Measurements from ENCODE around the gene SLC13A5.
"Not testable (repeated sequence)": the region's sequence is repeated elsewhere in the genome, so short reads cannot be mapped to it uniquely, and the experiment has no call there.

Gene SLC13A5

DNA sequence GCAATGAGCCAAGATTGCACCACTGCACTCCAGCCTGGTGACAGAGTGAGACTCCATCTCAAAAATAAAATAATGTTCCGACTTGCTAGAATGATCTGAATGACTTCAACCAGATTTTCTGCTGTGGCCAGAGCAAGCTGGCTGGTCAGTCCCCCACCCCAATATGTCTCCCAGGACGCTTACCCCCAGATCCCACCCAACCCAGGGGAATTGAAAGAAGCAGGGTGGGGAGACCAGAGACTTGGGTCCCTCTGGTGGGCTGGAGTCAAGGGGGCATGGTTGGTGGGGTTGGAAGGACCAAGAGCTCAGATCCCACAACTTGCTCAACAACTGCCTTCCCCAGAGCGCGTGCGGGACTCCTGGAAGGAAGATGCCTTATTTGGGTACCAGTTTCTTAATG, 54.8 kb downstream of the SLC13A5 start:
- not testable (repeated sequence) for DNase-seq

DNA sequence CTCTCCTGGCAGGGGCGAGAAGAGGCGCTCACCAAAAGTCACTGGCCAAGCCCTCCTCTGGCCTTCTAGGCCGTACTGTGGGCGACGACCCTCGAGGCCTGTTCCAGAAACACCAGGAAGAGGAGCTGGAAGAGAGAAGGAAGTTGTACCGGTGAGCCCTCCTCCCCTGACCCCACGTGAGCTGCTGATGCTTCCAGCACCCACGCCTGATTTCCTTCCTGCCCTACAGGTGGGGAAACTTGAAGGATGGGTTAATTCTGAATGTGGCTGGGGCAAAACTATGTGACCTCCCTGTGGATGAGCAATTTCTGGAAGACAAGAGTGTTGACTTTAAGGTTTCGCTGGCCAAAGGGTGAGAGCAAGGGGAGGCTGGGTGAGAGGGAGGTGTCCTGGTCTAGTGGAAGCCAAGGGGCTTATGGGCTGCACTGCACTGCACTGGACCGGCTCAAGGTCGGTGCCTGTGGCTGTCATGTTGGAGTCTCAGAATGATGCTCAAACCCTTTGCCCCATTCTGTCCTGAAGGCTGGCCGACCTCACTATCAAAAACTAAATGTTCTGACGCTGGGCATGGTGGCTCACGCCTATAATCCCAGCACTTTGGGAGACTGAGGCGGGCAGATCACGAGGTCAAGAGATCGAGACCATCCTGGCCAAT, 55.4 kb downstream of the SLC13A5 start:
- no peak for DNase-seq

DNA sequence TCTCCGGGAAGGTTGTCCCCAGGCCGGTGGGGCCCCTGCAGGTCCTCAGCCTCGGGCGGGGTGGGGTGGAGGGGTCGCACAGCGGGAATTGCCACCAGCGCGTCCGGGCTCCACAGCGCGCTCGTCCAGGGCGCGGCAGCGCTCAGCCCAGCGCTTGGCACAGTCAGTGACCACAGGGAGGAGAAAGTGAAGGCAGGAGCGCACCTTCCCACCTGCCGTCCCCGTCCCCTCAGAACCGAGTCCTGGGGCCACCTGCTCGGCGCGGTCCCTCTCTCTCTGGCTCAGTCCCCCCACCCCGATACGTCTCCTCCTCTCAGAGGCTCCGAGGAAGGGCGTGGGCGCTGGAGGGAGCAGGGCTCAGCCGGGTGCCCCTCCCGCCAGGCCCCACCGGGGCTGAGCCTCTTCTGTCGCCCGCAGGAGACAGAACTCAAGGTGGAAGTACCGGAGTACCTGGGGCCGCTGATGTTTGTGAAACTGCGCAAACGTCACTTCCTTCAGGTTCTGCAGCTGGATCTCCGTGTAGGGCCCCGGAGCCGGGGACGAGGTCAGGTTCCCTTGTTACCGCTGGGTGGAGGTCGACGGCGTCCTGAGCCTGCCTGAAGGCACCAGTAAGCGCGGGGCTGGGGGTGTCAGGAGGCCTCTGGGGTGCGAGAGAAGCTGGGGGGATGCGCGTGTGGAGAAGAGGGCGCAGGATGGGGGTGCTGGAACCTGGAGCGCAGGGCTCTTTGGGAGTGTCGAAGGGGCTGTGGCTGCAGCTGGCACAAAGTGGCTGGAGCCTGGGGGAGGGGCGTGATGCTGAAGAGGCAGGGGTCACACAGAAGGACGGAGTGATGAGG, 56.2 kb downstream of the SLC13A5 start:
- peak; percentile 67 for DNase-seq

DNA sequence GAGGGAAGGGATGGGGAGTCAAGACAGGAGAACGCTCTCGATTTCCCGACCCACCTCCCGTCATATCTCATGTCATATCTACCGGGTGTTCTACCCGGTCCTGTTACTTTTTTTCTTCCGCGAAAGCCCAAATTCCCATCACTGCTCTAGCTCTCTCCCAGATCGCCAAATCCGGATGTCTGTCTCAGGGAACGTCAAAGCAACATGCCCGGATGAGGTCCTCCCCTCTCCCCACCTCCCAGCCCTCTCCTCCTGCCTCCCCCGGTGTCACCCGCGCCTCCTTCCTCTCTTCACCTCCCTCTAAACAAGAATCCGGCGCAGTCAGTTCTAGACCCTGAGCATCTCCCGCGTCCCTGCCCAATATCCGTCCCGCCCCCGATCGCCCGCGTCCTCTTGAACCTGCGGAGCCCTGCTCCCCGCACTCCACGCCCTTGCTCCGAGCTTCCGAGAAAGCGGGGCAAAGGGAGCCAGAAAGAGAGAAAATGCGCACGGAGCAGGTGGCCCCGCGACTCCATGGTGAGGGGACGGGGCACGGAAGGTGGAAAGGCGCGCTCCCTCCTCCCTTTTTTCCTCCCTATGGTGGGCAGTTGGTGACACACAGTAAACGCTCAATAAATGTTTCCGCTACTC, 57.3 kb downstream of the SLC13A5 start:
- DNase-seq: not testable (repeated sequence)

DNA sequence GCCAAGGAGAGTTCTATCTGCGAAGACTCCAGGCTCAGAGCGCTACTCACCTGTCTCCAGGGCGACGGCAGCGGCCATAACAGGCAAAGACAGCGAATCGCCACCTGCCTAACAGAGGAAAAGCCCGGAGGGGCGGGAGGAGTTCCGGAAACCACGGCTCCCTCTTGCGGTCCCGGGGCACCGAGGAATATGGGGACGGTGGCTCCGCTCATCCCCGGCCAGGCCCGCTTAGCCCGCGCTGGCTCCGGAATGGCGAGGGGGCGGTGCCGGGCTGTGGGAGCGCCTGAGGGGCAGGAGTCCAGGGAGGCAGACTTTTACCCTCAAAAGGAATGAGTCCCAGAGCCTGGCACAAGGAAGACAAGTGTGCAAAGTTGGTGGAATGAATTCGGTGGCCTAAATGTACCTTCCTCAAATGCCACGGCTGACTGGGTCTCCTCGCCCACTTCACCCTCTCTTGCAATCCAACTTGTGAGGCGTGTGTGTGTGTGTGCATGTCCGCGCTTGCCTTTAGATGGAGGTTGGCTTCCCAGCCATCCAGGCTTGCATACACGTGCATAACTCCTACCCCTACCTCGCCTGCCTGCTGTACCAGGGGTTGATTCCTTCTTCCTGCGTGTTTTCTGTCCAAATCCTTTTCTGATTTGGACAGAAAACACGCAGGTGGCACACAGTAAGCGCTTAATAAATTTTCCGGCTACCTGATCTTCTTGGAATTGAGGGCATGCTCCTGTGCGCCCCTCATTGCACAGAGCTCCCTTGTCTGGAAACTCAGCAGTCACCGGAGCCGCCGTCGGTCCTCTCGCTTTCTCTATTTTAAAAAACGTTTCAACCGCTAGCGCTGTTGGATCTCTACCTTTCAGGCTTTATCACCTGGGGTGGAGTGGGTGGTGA, 58.1 kb downstream of the SLC13A5 start:
- no peak for DNase-seq

DNA sequence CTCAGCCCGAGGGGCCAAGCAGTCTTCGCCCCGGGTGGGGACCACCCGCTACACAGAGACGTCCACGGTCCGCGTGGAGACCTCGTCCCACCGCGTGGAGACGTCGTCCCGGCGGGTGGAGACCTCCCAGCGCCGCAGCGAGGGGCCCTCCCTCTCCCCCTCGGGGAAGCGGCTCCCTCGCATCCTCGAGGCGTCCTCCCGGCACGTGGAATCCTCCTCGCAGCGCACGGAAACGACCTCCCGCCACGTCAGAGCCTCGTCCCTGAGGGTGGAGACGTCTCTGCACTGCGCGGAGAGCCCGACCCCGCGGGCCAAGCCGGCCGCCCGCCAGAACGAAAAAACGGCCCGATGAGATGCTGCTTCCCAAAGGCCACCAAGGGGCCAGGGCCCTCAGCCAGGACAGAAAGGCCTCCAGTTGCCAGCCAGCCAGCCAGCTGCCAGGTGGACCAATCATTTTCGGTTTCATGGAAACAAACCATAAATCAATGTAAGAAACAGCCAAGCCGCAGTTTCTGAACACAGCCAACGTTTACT, 61.2 kb downstream of the SLC13A5 start:
- DNase-seq: peak; percentile 52

DNA sequence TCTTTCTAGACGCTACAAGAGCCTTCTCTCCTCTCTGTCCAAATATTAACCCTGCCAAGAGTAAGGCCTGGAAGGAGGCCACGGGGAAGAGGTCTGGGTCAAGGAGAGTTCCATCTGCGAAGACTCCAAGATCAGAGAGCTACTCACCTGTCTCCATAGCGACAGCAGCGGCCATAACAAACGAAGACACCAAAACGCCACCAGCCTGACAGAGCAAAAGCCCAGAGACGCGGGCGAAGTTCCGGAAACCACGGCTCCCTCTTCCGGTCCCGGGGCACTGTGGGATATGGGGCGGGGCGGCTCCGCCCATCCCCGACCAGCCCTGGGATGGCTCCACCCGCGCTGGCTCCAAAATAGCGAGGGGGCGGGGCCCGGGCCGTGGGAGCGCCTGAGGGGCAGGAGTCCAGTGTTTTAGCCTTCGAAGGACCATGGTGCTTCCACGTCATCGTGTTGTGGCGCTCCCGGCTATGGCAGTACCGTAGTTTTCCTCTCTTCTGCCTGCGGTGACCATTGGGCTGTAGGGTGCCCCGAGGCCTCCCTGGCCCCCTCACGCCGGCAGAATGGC, 61.7 kb downstream of the SLC13A5 start, which contains the start of the genes C17orf100 and MED31:
Gene C17orf100 (plus strand): TSS at position 409 of the 565 bp plus-strand sequence. CDS start 152 bp downstream, at position 561.
Gene MED31 (minus strand): TSS at position 252 of the 565 bp plus-strand sequence. CDS start 77 bp downstream, at position 175.
- DNase-seq: peak; percentile 97

DNA sequence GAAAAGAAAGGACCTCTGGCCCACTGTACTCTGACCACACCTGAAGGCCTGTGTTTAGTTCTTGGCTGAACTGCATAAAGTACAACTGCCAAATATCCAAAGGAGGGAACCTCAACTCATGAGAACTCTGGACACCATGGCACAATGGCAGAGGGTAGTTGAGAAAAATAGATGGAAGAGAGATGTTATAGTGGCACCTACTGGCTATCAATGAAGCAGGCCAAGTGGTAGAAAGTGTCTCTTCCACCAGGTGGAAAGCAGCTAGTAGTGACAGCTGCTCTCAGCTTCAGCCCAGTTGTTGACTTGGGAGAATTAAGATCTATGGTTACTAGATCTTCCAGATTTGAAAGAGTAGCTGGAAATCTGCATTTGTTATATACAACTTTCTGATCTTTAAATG, 65.0 kb downstream of the SLC13A5 start:
- peak; percentile 31 for DNase-seq

DNA sequence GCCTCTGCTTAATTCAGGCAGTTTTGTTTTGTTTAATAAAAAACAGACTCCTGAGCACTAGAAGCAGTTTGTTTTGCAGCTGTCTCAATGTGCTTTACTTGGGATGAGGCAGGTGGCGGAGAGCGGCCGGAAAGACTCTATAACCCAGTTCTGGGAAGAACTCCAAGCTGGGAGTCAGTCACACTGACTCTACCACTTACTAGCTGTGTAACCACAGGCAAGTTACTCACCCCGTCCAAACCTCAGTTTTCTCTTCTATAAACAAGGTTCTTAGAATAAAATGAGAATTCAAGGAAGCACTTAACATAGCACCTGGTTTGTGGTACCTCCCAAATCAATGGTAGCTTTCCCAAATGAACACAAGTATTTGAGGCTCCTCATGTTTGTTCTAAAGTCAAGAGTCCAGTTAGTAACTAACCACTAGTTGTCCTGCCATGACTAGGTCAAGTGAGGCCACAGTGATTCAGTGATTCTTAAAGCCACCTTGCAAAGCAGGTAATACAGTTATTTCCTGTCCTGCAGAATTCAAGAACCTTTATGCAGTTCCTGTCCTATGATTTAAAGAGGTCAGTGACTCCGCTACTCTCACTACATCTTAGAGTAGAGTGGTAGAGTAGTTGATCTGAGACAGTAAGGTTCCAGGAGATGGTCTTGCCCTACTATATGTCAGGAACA, 69.6 kb downstream of the SLC13A5 start:
- no peak for DNase-seq

DNA sequence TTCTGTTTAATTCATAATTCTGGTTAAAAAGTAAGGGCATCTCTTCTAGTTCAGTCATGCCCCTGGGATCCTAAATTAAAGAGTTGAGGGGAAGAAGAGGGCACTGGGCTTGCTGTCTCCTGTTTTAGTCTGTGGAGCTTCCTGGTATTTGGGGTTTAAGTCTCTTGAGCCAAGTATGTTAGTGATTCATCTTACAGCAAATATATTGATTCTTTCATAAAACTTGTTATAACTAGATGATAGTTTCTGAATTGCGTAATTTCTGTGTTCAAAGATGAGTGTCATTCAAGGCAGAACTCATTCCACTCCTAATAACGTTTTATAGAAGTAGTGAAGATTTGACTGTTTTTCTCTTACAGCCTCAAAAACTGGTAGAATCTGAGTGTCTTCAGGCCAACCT, 70.6 kb downstream of the SLC13A5 start:
- no peak for DNase-seq

DNA sequence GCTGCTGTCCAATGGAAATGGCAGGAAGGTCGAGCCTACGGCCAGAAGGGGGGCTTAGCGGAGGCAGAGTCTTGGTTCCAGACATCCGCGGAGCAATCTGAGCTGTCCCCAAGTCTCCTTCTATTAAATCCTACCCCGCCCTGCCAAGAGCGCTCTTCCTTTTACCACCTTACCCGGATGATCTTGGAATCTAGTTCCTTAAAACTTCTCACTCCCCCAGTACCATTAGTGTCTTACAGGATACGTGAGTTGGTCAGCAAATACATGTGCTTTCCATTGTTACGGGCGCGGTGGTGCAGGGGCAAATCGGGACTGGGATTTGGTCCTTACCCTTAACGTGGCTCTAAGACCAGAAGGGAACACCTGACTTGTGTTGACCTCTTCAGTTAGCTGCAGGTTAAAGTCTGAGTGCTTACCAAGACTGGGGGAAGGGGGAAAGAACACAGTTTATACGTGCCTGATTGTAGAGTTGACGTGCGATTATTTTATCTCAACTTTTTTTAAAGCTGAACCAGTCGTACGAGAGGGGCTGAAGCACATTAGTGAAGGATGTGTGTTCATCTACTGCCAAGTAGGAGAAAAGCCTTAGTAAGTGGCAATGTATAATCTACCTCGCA, 71.8 kb downstream of the SLC13A5 start:
- no peak for DNase-seq

DNA sequence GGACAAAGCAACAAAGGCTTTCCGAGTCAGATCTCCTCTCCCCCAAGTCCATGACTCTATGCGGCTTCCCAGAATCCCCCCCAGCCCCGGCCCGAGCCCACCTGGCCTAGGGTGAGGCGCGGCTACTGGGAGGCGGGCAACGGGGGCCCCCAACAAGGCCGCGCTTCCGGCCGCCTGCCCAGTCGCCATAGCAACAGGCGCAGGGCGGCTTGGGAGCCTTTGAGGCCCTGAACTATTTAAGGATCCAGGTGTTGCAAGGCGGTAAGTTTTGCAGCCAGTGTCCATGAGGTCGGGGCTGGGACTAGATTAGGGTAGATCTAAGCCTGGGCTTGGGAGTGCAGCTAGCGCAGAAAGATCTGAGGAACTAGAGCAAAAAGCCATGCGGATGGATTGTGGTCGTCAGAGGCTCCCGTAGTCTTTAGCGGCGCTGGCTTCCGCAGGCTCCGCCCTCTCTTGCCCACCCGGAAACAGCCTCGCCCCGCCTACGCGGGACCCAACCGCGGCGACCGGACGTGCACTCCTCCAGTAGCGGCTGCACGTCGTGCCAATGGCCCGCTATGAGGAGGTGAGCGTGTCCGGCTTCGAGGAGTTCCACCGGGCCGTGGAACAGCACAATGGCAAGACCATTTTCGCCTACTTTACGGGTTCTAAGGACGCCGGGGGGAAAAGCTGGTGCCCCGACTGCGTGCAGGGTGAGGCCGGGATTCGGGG, 72.5 kb downstream of the SLC13A5 start, which contains the start of the genes KIAA0753 and TXNDC17:
Gene KIAA0753 (minus strand): TSS at position 176 of the 711 bp plus-strand sequence. CDS start 5,608 bp downstream, outside the sequence.
Gene TXNDC17 (plus strand): TSS at position 525 of the 711 bp plus-strand sequence. CDS start 23 bp downstream, at position 548.
- peak; percentile 91 for DNase-seq

DNA sequence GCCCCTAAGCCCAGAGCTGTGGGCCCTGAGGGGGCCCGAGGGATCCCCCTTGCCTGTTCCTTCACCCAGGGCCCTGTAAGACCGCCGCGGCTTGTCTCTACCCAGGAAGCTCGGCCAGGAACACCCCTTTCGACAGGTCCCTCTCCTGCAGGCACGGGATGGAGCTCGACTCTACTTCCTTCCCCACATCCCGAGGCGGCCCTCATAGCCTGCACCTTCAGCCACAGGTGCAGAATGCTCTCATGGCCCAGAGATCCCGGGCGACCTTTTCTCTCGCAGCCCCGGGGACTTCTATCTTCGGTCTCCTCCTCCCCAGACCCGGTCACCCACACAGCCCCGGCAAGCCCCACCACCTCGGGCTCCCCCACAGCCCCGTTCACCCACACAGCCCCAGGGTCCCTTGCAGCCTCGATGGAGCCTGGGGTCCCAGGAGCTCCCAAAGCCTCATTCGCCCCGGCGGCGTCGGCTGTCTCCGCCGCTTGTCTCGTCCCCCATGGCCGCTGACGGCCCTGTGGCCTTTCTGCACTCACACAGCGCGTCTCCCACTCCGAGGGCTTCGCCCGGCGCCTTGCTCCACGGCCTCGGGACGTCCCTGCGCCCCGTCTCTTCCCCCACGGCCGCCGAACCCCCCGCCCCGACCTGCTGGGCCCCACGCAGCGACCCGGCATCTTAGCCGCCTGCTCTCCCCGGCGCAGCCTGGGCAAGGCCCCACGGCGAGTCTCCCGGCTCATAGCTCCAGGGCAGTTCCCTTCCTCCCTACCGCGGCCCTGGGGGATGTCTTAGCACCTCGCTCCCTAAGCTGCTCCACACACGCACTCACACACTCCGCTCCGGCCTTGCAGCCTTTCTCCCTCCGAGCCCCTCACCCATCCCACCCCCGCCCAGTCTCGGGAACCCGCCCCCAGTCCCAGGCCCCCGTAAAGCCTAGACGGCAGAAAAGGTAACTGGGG, 73.3 kb downstream of the SLC13A5 start:
- no peak for DNase-seq

DNA sequence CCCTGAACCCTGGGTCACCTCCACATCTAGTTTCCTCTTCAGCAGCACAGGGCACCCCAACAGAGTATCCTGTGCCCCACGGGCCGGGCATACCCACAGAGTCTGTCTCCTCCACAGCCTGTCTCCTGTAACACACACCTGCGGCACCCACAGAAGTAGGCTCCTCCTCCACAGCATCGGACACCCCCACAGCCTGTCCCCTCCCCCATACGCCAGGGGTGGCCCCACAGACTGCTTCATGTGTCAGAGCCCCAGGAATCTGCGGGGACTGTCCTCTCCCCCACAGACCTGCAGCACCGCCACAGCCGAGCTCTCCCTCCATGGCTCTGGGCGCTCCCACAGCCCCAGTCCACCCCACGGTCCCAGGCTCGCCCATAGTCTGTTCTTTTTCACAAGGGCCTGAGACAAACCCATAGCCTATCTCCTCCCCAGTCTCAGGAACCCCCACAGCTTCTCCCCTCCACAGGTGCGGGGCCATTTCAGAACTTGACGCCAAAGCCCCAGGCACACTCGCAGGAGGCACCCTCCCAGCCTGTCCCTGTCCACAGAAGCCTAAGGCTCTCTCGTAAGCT, 74.1 kb downstream of the SLC13A5 start:
- no peak for DNase-seq

DNA sequence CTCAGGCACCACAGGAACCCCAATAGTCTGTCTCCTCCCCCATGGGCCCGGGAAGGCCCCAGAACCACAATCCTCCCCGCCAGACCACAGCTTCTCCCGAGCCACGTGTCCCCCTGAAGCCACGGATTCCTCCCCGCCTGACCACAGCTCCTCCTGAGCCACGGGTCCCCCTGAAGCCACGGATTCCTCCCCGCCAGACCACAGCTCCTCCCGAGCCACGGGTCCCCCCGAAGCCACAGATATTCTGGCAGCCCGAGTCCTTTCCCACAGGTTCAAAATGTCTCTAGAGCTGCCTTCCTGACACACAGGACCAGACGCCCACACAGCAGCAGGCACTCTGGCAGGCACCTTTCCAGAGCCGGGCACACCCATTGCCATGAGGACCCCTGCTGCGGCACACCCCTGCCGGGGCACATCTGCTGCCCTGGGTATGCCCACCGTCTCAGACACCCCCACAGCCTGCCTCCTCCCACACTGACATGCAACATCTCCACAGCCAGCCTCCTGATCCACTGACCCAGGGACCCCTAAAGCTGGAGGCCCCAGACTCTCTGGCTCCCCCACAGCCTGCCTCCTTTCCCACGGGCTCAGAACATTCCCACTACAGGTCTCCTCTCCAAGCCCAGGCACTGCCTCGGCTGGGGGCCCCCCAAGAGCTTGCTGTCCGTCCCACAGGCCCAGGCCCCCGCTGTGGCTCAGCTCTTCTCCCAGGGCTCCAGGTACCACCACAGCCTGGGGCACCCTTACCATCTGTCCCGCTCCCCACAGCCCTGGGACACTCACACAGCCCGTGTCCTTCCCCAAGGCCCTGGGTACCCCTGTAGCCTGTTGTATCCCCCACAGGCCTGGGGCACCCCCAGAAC, 74.9 kb downstream of the SLC13A5 start:
- no peak for DNase-seq

DNA sequence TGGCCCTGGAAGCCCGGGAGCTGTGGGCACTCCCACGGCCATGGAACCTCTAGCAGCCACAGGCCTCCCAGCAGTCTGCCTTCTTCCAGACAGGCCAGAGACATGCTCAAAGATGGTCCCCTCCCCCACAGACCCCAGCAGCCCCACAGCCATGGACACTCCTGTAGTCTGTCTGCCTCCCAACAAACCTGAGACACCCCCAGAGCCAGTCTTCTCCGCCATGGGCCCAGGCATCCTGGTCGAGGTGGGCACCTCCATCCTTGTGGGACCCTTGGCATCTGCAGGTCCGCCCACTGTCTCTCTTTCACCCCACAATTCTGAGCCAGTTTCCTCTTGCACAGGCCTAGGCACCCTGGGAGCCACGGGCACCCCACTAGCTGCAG, 75.7 kb downstream of the SLC13A5 start:
- no peak for DNase-seq
